SK-N-SH (cell line): ENCODE data around the gene PPP2R5E. TPM values are rescaled to one million over a fixed set of nuclear protein-coding genes. Genes with fewer than 3 reads are reported as not detected.
A peak's percentile ranks its signal among the peaks of the same experiment; 100 is the strongest.

ENCODE experiments used
- CTCF ChIA-PET: fragments of 300-600, 350-600 bp; formaldehyde crosslinking; extraction: SDS; loops from one replicate; lab custom pipeline; 2021; lab: Yijun Ruan, JAX
- POLR2A ChIA-PET: fragments of 350-600 bp; sonication (Branson Sonifier 250); formaldehyde crosslinking; extraction: SDS; loops from one replicate; lab custom pipeline; 2020; ENCODE audit warnings: antibody characterized with exemption, inconsistent platforms; lab: Yijun Ruan, JAX
- DNase-seq: peaks from one replicate; pipeline ENCODE4 v3.0.0; 2012
- H2AFZ ChIP-seq: fragments of 200-600 bp; sonication (generic); 2 replicates; pipeline ENCODE4 v1.8.1; 2016; ENCODE audit warnings: antibody characterized with exemption, mild to moderate bottlenecking, low read depth
- H3F3A ChIP-seq: fragments of 200-600 bp; sonication (generic); replicated peaks from 2 replicates; pipeline ENCODE3; 2016; ENCODE audit warnings: antibody characterized with exemption, mild to moderate bottlenecking; ENCODE audit not compliant: insufficient read depth
- H3K27ac ChIP-seq, 2 experiments: fragments of 200-500 bp in 1 of 2; fragments of 200-600 bp in 1 of 2; sonication (Bioruptor generic) in 1 of 2; sonication (generic), shearing (Covaris generic) in 1 of 2; 2 replicates each; pipeline versions ENCODE4 v1.5.1 to v1.6.1; 2014 to 2016; ENCODE audit warnings: low read depth in 2 of 2, inconsistent platforms in 1 of 2, low read length in 1 of 2, mild to moderate bottlenecking in 1 of 2, mixed read lengths in 1 of 2
- H3K27me3 ChIP-seq: fragments of 200-600 bp; sonication (generic), shearing (Covaris generic); 2 replicates; pipeline ENCODE4 v1.6.1; 2016; ENCODE audit warnings: mixed run types; ENCODE audit not compliant: insufficient read depth
- H3K36me3 ChIP-seq, 2 experiments: fragments of 200-500 bp in 1 of 2; fragments of 200-600 bp in 1 of 2; sonication (Bioruptor generic) in 1 of 2; sonication (generic) in 1 of 2; replicated peaks in 1 of 2; 2 replicates each; pipeline versions ENCODE3 to v1.5.1; 2014 to 2016; ENCODE audit warnings: low read length in 1 of 2, mild to moderate bottlenecking in 1 of 2; ENCODE audit not compliant: insufficient read depth in 2 of 2, control insufficient read depth in 1 of 2
- H3K4me1 ChIP-seq, 2 experiments: fragments of 200-500 bp in 1 of 2; fragments of 200-600 bp in 1 of 2; sonication (Bioruptor generic) in 1 of 2; sonication (generic), shearing (Covaris generic) in 1 of 2; 2 replicates each; pipeline versions ENCODE4 v1.5.1 to v1.6.1; 2014 to 2016; ENCODE audit warnings: low read depth in 1 of 2, low read length in 1 of 2, mixed run types in 1 of 2; ENCODE audit not compliant: insufficient read depth in 2 of 2, control insufficient read depth in 1 of 2
- H3K4me2 ChIP-seq: fragments of 200-600 bp; sonication (generic), shearing (Covaris generic); 2 replicates; pipeline ENCODE4 v1.6.1; 2017; ENCODE audit warnings: mixed run types
- H3K4me3 ChIP-seq, 2 experiments: fragments of 200-500 bp in 1 of 2; fragments of 200-600 bp in 1 of 2; sonication (Bioruptor generic) in 1 of 2; sonication (generic), shearing (Covaris generic) in 1 of 2; 2 replicates each; pipeline versions ENCODE4 v1.5.1 to v1.8.1; 2014 to 2016; ENCODE audit warnings: low read depth in 2 of 2, inconsistent platforms in 1 of 2, low read length in 1 of 2, mild to moderate bottlenecking in 1 of 2, mixed read lengths in 1 of 2, moderate library complexity in 1 of 2
- H3K79me2 ChIP-seq: fragments of 200-600 bp; sonication (generic); 2 replicates; pipeline ENCODE4 v1.8.1; 2017; ENCODE audit warnings: mild to moderate bottlenecking; ENCODE audit not compliant: insufficient read depth
- H3K9ac ChIP-seq: fragments of 200-600 bp; sonication (generic); 2 replicates; pipeline ENCODE4 v1.6.1; 2017; ENCODE audit warnings: mixed run types
- H3K9me2 ChIP-seq: fragments of 200-600 bp; sonication (generic); 2 replicates; pipeline ENCODE4 v1.6.1; 2017; ENCODE audit warnings: mixed run types
- H3K9me3 ChIP-seq: fragments of 200-600 bp; sonication (generic); 2 replicates; pipeline ENCODE4 v1.6.1; 2017; ENCODE audit warnings: mixed run types, mild to moderate bottlenecking, moderate library complexity
- H4K20me1 ChIP-seq: fragments of 200-600 bp; sonication (generic); 2 replicates; pipeline ENCODE4 v1.6.1; 2017; ENCODE audit warnings: mild to moderate bottlenecking, mixed run types; ENCODE audit not compliant: insufficient read depth
- CHD2 ChIP-seq: fragments of 150-350 bp; IDR thresholded peaks from 2 replicates; pipeline ENCODE4 v1.6.1; 2018; ENCODE audit warnings: low read length; ENCODE audit not compliant: partially characterized antibody
- EP300 ChIP-seq, 2 experiments: IDR thresholded peaks; 2 replicates each; pipeline versions ENCODE4 v1.4.0 to v1.6.1; 2012; ENCODE audit warnings: borderline replicate concordance in 1 of 2, low read depth in 1 of 2, low read length in 1 of 2
- FOXJ3 ChIP-seq: sonication (generic); formaldehyde crosslinking; IDR thresholded peaks from 2 replicates; pipeline ENCODE4 v1.5.1; 2020; ENCODE audit warnings: mild to moderate bottlenecking, missing genetic modification reagents
- GATA2 ChIP-seq: sonication (generic); formaldehyde crosslinking; IDR thresholded peaks from 2 replicates; pipeline ENCODE4 v1.5.0; 2020; ENCODE audit warnings: mild to moderate bottlenecking, missing genetic modification reagents
- JUND ChIP-seq: IDR thresholded peaks from 2 replicates; pipeline ENCODE4 v1.4.0; 2012
- MXI1 ChIP-seq: IDR thresholded peaks from 2 replicates; pipeline ENCODE4 v1.6.1; 2012; ENCODE audit warnings: mild to moderate bottlenecking, low read depth, low read length, improper control_type of control experiment
- NFIC ChIP-seq: IDR thresholded peaks from 2 replicates; pipeline ENCODE4 v1.4.0; 2012; ENCODE audit warnings: borderline replicate concordance
- NRF1 ChIP-seq: IDR thresholded peaks from 2 replicates; pipeline ENCODE4 v1.6.1; 2012; ENCODE audit warnings: low read depth, mild to moderate bottlenecking, low read length
- POLR2AphosphoS5 ChIP-seq: IDR thresholded peaks from 2 replicates; pipeline ENCODE4 v1.6.1; 2012; ENCODE audit warnings: low read depth, low read length
- RAD21 ChIP-seq: IDR thresholded peaks from 2 replicates; pipeline ENCODE4 v1.6.1; 2012; ENCODE audit warnings: mild to moderate bottlenecking, low read length
- RFX5 ChIP-seq: IDR thresholded peaks from 2 replicates; pipeline ENCODE4 v1.6.1; 2012; ENCODE audit warnings: mild to moderate bottlenecking, improper control_type of control experiment, low read length
- SMC3 ChIP-seq: IDR thresholded peaks from 2 replicates; pipeline ENCODE4 v1.6.1; 2012; ENCODE audit warnings: low read depth, low read length, improper control_type of control experiment
- WGBS: methylation state at CpG from one replicate; pipeline ENCODE4 v1.1.6; 2017; ENCODE audit warnings: low lambda C conversion rate; 5-methylcytosine and 5-hydroxymethylcytosine counted together
- polyA plus RNA-seq, 3 experiments: library from polyadenylated mRNA; depleted of rRNA; stranded (reverse); fragments of >200 nt; gene quantifications; 2 replicates each; pipeline ENCODE4 v1.2.3, GENCODE V29; 2012
- TF ChIP-seq, protein P1 (sequence below): fragments of 150-350 bp; IDR thresholded peaks from 2 replicates; pipeline ENCODE4 v1.6.1; 2017; ENCODE audit warnings: antibody characterized with exemption, low read length, low read depth, borderline replicate concordance
- TF ChIP-seq, protein P2 (sequence below): IDR thresholded peaks from 2 replicates; pipeline ENCODE4; 2012
- TF ChIP-seq, protein P3 (sequence below): fragments of 150-350 bp; IDR thresholded peaks from 2 replicates; pipeline ENCODE4 v1.6.1; 2016; ENCODE audit warnings: mild to moderate bottlenecking, low read depth, low read length
- TF ChIP-seq, protein P4 (sequence below): IDR thresholded peaks from 2 replicates; pipeline ENCODE4 v1.4.0; 2012; ENCODE audit warnings: low read depth, borderline replicate concordance
- TF ChIP-seq, protein P5 (sequence below): IDR thresholded peaks from 2 replicates; pipeline ENCODE4 v1.4.0; 2012; ENCODE audit warnings: low read depth, borderline replicate concordance

PPP2R5E gene
- polyA plus RNA-seq, 1 of the 3 experiments (the other 2 are of a cell fraction) = 4.4 TPM

DNA sequence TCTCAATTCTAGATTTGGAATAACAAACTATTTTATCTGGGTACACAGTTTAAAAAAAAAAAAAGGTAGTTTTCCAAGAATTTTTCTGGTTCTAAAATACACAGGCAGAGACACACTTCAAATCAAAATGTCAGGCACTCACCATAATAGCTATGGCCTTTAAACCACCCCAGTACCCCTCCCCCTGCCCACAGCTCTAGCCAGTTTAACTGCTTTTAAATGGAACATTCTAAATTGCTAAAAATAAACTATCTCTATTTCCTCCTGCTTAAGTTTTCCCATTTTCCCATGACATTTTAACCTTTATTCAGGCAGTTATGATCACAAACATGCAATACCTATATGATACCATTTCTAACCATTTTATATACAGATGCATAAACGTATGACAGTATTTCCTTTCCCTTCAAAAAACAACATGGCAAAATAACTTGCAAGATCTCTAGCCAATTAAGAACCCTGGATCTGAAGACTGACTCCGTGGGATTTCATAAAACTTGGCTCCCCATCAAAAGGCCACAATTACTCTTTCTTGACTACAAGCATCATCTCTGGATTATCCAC lies 46.3 kb downstream of the PPP2R5E start:
- peaks cover 6 to 16% of the 10 kb centered on the region in 2 experiments for H3K4me1 ChIP-seq
- no peaks in the 10 kb centered on the region for H3K9me3 ChIP-seq
- no peak overlapping the region for H3K9ac ChIP-seq
- 88% methylated on average over 2 of the region's 2 CpGs for WGBS
- ChIA-PET POLR2A (no interaction called here), CTCF (interaction anchor here (0.6 kb wide), 1 partner anchor 1879 kb away, joined by 3 read pairs; no protein-coding TSS in a partner anchor)
- H3K9me2 ChIP-seq = no peaks in the 10 kb centered on the region
- no peaks in the 10 kb centered on the region for H3K27me3 ChIP-seq
- no peak for TF ChIP-seq NRF1
- TF ChIP-seq NFIC = no peak
- TF ChIP-seq, protein P1, sequence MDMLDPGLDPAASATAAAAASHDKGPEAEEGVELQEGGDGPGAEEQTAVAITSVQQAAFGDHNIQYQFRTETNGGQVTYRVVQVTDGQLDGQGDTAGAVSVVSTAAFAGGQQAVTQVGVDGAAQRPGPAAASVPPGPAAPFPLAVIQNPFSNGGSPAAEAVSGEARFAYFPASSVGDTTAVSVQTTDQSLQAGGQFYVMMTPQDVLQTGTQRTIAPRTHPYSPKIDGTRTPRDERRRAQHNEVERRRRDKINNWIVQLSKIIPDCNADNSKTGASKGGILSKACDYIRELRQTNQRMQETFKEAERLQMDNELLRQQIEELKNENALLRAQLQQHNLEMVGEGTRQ = no peak
- no peak for TF ChIP-seq JUND
- TF ChIP-seq, protein P2, sequence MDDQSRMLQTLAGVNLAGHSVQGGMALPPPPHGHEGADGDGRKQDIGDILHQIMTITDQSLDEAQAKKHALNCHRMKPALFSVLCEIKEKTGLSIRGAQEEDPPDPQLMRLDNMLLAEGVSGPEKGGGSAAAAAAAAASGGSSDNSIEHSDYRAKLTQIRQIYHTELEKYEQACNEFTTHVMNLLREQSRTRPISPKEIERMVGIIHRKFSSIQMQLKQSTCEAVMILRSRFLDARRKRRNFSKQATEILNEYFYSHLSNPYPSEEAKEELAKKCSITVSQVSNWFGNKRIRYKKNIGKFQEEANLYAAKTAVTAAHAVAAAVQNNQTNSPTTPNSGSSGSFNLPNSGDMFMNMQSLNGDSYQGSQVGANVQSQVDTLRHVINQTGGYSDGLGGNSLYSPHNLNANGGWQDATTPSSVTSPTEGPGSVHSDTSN = no peak
- TF ChIP-seq EP300 (IDR thresholded peaks at IDR 0.05; ENCODE audit: borderline replicate concordance in 1 of 2, low read depth in 1 of 2, low read length in 1 of 2) = no peak
- peaks cover 94% of the 10 kb centered on the region for H3K79me2 ChIP-seq
- no peaks in the 10 kb centered on the region for H3K36me3 ChIP-seq
- peaks cover 26% of the 10 kb centered on the region for H3F3A ChIP-seq
- H3K4me3 ChIP-seq = no peak overlapping the region
- peaks cover 35% of the 10 kb centered on the region for H4K20me1 ChIP-seq
- no peak overlapping the region for H3K27ac ChIP-seq
- no peak overlapping the region for H3K4me2 ChIP-seq
- no peak for DNase-seq
- no peak overlapping the region for H2AFZ ChIP-seq

DNA sequence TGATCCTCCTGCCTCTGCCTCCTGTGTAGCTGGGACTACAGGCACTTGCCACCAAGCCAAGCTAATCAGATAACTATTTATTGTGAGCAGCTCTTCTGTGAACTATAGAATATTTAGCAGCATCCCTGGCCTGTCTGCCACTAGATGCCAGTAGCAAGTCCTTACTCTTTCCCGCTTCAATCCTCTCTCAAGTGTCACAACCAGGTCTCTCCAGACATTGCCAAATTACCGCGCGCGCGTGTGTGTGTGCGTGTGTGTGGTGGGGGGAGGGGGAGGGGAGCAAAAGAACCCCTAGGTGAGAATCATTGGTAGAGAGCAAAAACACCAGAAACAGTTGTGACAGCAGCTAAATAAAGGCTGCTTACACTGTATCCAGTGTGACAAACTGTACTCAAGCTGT lies 49.9 kb downstream of the PPP2R5E start:
- H3F3A ChIP-seq = peaks cover 30% of the 10 kb centered on the region
- WGBS = 83% methylated on average over 7 of the region's 7 CpGs
- no peak overlapping the region for H3K4me3 ChIP-seq
- peaks cover 94% of the 10 kb centered on the region for H3K79me2 ChIP-seq
- peak overlapping the region; percentile 51 to 92 for H3K27ac ChIP-seq
- H3K4me2 ChIP-seq = peak overlapping the region; percentile 64; the same call in 1 of the 2 replicates
- no peaks in the 10 kb centered on the region for H3K36me3 ChIP-seq
- no peaks in the 10 kb centered on the region for H3K9me2 ChIP-seq
- peak; percentile 55 for DNase-seq
- H2AFZ ChIP-seq = no peak overlapping the region
- no peak overlapping the region; the same call in 1 of the 2 replicates for H3K9ac ChIP-seq
- peaks cover 6 to 19% of the 10 kb centered on the region in 2 experiments for H3K4me1 ChIP-seq
- H4K20me1 ChIP-seq = peaks cover 48% of the 10 kb centered on the region
- ChIA-PET POLR2A (interaction anchor here (0.9 kb wide), 1 partner anchor 18 kb away, joined by 3 read pairs; no protein-coding TSS in a partner anchor), CTCF (interaction anchor here (0.6 to 3.3 kb wide), 25 partner anchors 10 to 148 kb away, joined by 3 to 11 read pairs (median 3); partner anchors contain the start of genes PPP2R5E and WDR89)
- H3K27me3 ChIP-seq = no peaks in the 10 kb centered on the region
- no peaks in the 10 kb centered on the region for H3K9me3 ChIP-seq
- peak; percentile 14 for TF ChIP-seq CHD2
- peak; percentile 18; the same call in 1 of the 2 replicates for TF ChIP-seq RFX5
- TF ChIP-seq NRF1 = no peak
- 0 out of 2 replicates have a peak, but pooled peaks have one; percentile 16 for TF ChIP-seq GATA2 (CRISPR knock-in tag)
- TF ChIP-seq, protein P3, sequence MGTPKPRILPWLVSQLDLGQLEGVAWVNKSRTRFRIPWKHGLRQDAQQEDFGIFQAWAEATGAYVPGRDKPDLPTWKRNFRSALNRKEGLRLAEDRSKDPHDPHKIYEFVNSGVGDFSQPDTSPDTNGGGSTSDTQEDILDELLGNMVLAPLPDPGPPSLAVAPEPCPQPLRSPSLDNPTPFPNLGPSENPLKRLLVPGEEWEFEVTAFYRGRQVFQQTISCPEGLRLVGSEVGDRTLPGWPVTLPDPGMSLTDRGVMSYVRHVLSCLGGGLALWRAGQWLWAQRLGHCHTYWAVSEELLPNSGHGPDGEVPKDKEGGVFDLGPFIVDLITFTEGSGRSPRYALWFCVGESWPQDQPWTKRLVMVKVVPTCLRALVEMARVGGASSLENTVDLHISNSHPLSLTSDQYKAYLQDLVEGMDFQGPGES = no peak
- peak; percentile 34; the same call in 1 of the 2 replicates for TF ChIP-seq SMC3
- TF ChIP-seq, protein P4, sequence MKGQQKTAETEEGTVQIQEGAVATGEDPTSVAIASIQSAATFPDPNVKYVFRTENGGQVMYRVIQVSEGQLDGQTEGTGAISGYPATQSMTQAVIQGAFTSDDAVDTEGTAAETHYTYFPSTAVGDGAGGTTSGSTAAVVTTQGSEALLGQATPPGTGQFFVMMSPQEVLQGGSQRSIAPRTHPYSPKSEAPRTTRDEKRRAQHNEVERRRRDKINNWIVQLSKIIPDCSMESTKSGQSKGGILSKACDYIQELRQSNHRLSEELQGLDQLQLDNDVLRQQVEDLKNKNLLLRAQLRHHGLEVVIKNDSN = no peak
- TF ChIP-seq FOXJ3 = no peak
- no peak for TF ChIP-seq POLR2AphosphoS5
- TF ChIP-seq, protein P5, sequence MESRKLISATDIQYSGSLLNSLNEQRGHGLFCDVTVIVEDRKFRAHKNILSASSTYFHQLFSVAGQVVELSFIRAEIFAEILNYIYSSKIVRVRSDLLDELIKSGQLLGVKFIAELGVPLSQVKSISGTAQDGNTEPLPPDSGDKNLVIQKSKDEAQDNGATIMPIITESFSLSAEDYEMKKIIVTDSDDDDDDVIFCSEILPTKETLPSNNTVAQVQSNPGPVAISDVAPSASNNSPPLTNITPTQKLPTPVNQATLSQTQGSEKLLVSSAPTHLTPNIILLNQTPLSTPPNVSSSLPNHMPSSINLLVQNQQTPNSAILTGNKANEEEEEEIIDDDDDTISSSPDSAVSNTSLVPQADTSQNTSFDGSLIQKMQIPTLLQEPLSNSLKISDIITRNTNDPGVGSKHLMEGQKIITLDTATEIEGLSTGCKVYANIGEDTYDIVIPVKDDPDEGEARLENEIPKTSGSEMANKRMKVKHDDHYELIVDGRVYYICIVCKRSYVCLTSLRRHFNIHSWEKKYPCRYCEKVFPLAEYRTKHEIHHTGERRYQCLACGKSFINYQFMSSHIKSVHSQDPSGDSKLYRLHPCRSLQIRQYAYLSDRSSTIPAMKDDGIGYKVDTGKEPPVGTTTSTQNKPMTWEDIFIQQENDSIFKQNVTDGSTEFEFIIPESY = no peak
- peak; percentile 69; the same call in 1 of the 2 replicates for TF ChIP-seq MXI1
- peak; percentile 65 for TF ChIP-seq RAD21
- TF ChIP-seq, protein P1 = no peak
